NCI-H345 treated with DMSO at 0.1 percent for 48 hours (cell line): Measurements from ENCODE around the gene SEMA4C.

Source experiments
- DNase-seq: peaks from one replicate; lab custom pipeline; 2025; ENCODE audit not compliant: unreplicated experiment; lab: John Stamatoyannopoulos, UW

The SEMA4C gene

DNA sequence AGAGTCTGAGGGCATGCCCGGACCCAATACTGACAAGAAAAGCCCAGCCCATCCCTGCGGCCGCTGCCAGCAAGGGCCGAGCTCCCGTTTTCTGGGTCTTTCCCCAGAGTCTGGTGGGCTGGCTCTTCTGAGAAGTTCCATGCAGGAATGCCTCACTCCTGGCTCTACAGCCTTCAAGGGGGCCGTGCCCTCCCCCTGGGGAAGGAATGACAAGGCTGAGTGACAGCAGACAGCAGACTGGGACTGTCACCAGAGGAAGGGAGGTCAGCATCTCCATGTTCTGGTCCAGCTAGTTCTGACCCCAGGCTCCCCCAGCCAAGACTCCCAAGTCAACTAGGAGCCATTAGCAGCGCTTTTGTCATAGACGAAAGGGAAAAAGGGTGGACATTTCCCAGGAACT, 13.0 kb upstream of the SEMA4C start:
- no peak for DNase-seq

DNA sequence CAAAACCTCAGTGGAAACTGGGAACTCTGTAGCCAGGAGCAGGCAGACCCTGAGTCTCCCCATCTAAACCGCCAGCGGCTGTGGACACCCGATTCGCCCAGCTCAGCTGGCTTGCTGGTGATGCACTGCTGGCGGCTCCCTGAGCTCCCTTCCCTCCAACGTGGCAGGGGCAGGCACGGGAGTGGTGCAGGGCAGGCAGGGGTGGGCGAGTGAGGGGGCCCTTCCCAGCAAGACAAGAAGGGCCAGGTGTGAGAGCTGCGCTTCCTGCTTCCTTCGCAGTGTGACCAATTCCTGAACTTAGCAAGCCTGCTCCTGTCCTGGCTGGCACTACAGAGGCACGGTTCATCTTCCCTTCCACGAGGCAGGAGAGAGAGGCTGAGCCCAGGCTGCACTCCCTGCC, 12.3 kb upstream of the SEMA4C start:
- no peak for DNase-seq

DNA sequence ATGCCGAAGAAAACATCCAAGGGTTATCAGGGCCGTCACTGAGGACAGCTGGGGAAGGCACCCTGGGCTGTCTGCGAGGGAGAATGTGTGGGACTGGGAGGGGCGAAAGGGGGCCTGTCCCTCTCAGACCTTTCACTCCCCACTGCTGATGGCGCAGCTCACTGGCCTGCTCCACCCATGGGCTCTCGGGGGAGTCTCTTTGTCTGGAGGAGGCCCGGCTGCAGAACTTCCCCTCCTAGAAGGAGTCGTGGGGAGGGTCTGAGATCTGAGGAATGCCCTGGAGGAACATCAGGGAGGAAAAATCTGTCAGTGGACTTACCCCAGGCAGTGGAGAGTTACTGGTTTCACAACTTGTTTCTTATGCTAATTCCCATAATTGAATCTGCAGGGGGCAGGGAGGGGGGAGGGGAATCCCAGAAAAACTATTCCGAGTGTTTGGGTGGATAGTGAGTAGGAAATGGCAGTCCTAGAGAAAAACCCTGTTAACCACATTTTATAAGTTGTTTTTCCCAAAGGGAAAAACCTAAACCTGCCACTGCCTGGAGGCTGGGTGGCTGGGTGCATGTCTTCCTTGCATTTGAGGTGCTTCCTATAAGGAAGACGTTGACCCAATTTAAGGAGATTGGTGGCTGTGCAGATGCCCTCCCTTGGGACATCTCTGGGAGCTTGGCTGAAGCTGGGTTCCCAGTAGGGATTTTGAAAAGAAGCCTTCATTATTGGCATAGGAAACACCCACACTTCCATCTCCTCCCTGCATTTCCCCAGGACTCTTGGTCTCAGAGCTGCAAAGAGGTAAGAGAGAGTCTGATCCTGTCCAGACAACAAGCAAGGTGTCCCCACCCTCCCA, 11.7 kb upstream of the SEMA4C start:
- DNase-seq = no peak

DNA sequence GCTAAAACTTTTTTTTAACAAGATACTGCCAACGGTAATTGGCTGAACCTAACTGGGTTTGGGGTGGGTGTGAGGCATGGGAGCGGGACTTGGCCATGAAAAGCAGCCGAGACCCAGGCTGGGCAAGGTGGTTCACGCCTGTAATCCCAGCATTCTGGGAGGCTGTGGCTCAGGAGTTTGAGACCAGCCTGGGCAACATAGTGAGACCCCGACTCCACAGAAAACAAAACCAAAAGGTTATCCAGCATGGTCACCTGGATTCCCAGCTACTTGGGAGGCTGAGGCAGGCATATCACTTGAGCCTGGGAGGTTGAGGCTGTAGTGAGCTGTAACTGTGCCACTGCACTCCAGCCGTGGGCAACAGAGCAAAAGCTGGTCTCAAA, 11.0 kb upstream of the SEMA4C start:
- no peak for DNase-seq

DNA sequence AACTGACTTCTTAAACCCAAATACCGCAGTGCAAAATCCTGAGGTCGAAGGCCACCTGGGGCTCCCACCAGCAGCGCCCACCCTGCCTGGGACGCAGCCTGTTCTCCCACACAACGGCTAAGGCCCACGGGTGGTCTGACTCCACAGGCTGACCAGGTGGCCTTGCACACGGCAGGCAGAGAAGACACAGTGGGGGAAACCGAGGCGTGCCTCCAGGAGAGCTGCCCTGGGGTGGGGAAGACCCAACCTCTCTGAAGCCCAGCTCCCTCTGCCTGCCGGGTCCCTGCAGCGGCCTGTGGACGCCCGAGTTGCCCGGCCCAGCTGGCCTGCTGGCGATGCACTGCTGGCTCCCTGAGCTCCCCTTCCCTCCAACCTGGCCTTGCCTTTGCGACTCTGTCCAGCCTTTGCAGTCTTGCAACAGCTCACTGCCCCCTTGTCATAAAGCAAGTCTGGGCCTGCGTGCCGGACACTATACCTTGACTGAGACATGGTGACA, 9.7 kb upstream of the SEMA4C start:
- DNase-seq = no peak

DNA sequence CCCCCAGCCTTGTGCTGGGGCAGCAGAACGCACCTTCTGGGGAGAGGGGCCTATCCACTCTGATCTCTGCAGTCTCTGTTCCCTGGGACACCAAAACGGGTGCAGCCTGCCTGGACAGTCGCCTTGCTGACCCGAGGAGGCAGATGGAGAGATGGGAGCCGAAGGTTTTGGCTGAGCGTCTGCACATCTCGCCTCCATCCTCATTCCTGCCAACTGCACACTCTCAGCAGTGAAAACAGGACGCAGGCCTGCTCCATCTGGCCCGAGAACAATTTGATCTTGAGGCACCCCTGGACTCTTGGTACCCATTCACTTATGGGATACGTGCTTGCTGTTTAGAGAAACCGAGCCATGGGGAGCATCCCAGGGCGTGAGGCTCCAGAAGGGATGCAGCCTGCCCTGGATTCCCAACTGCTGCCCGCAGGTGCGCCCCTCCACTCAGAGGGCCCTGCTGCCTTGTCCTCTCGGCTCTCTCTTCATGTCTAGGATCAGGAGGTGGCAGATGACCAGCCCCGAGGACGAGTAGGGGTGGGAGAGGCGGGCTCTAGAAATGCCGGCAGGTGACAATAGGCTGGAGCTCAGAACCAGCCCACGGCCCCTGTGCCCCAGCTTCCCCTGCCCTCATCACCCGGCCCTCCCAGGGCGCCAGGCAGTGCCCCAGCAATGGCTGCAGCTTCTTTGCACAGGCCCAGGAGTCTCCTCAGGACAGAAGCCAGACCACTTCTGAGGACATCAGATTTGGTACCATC, 9.1 kb upstream of the SEMA4C start:
- no peak for DNase-seq

DNA sequence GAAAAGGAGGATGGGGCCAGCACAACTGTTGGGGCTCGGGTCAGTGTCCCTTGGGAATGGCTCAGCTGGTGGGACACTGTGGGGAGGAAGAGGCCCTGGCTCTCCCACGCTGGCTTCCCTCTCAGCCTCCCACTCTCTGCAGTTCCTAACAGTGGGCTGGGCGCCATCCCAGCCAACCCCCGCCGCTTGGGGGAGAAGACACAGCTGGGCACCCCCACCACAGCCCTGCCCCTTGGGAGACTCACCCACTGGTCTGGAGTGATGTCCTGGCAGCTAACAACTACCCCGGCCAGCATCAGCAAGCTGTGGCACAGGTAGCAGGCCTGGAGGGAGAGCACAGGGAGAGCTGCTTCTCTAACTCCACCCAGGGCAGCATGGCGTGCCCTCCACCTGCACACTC, 8.3 kb upstream of the SEMA4C start:
- no peak for DNase-seq

DNA sequence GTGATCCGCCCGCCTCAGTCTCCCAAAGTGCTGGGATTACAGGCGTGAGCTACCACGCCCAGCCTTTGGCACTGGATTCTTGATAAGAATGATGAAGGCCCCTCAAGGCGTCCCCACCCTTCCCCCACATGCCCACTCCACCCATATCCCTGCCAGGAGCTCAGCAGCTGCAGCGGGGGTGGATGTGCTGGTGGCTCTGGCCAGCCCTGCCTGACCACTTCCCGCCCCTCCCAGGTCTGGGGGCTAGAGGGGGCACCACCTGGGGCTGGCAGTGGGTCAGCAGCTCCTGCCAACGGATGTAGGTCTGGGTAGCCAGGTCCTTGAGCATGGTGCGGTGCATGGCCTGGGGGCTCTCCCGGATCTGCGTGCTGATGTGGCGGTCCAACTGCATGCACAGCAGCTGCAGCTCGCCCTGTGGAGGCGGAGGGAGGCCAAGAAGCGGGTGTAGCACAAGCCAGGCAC, 7.8 kb upstream of the SEMA4C start:
- no peak for DNase-seq

GRCh38 chr2:96877042-96877451, 7.2 kb upstream of the SEMA4C start:
- DNase-seq = no peak

- DNase-seq = no peak
Measured at GRCh38 chr2:96876269-96877041, 6.6 kb upstream of the SEMA4C start.

GRCh38 chr2:96875498-96876268, 5.8 kb upstream of the SEMA4C start:
- no peak for DNase-seq

DNA sequence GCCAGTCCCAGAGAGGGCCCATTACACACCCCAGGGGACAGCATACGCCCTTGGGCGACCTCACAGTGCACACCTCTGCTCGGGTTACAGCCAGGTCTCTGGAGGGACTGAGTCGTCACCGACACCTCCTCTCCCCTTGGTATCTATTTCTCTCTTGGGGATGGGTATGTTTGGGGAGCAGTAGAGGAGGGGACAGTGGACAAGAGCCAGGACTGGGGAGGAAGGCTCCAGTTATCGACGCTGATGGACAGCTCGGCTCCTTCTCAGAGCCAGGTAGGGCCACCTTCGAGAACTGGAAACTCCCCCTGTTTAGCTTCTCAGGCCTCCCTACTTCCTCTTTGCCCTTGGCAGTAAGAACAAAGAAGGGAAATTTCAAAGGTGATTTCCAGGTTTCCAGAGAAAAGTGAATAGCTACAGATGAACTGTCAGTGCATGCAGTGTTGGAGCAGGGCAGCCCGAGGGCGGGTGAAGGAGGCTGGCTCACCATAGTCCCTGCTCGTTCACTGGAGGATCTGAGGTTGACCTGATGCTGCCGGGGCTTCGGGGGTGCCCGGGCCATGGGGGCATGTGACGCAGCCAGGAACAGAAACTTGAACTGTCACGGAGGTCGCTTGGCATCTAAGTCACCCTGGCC, 4.4 kb upstream of the SEMA4C start:
- no peak for DNase-seq

- DNase-seq = no peak
Measured at GRCh38 chr2:96873651-96874096, 3.8 kb upstream of the SEMA4C start.

DNA sequence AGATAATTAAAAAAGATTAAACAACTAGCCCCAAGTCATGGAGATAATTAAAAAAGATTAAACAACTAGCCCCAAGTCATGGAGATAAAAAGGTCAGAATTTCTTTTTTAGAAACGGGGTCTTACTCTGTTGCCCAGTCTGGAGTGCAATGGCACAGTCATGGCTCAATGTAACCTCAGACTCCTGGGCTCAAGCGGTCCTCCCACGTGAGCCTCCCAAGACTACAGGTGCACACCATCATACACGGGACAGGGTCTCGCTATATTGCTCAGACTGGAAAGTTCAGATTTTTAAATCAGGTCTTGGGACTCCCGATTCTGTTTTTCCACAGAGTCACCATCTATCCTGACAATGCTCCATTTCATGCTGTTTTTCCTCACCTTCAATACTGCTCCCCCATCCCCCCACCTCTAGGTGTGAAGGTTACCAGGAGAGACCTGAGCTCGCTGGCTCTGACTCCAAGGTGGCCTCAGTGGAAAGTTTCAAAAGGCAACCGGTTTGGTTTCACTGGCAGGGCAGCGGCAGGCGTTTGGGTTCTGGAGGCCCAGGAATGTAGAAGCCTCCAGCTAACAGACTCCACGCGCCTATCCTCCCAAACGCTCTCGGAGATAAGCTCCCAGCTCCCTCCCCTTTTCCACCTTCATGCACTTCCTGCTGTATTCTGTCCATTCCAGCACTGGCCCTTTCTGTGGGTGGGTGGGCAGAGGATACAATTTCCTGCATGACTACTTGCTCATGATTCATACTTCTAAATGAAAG, 2.9 kb upstream of the SEMA4C start:
- no peak for DNase-seq

DNA sequence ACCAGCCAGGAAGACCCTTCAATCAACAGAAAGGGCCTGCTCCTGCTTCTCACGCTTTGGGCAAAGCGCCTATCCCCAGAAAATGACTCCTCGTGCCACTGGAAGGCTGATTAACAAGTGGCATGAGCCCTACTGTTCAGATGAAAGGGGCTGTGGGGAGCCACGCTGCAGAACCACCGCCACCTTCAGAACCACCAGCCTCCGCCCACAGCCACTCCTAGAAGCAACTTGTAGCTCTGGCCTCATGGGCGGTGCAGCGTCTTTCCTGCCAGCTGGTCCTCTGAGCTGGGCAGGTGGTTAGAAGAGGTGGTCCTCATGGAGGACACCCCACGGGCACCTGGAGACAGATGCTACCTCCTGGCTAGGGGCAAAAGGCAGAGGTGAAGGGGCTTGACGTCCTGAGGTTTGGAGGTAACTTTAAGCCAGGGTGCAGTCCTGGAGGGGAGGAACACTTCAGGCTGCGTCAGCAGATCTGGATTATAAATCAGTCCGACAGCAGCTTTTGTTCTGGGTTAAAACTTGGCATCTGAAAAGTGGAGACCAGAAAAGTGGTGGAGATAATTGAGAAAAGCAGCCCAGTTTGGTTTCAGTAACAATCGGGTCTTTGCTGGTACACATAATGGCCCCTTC, 861 bp upstream of the SEMA4C start:
- DNase-seq = peak; percentile 44

- no peak for DNase-seq
Measured at GRCh38 chr2:96869281-96869821, 529 bp downstream of the SEMA4C start.

DNA sequence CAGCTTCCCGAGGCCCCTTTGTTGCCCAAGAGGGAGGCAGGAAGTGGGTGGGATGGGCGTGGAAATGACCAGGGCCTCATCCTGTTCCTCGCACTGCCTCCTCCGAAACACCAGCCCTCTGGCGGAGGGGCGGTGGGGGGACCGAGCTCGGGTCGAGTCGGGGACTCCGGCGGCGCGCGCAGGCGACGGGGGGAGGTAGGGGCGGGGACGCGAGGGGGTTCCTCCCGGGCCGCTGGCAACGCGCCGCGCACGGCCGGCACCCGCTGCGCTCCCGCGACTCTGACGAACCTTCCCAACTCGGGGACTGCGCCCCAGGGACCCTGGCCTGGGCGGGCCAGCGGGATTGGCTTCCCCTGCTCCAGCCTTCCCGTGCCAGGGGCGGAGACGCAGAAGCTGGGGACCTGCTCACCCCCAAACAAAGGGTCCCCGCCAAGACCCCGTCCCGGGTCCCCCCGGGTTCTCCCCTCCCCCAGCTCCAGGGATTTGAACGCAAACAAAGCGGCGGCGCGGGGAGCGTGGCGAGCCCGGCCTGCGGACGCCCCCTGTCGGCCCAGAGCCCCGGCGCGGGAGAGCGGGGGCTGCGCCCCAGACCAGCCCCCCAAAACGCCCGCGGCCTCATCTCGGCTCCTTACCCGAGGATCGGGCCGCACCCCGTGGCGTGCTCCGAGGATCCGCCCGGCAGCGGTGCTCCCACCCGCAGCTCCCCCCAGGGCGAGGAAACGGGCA, 1.2 kb downstream of the SEMA4C start:
- DNase-seq = no peak
